Sciatic nerve (tissue), 2 donors: Measurements from ENCODE around the gene TBCC. TPM values are rescaled to one million over a fixed set of nuclear protein-coding genes. Genes with fewer than 3 reads are reported as not detected.
"Not testable (repeated sequence)": the region's sequence is repeated elsewhere in the genome, so short reads cannot be mapped to it uniquely, and the experiment has no call there.

ENCODE experiments used
- ATAC-seq: fragments of 200-7000 bp; cut with Tn5 transposase; one replicate; pipeline ENCODE4 v1.9.1; 2020; ENCODE audit warnings: mild to moderate bottlenecking, moderate library complexity
- DNase-seq: peaks from one replicate; pipeline ENCODE4 v3.0.0-alpha.2; 2020; ENCODE audit warnings: low spot score
- intact Hi-C: fragments of 100-400 bp; cut with DNase I; formaldehyde crosslinking; loops from one replicate; pipeline ENCODE4 v1.14.2; 2022
- total RNA-seq: library from RNA; stranded (reverse); fragmentation: NEBNext Ultra II Directional; extraction: Animal tissue kit (Norgen Biotek cat#: 25700); gene quantifications from one replicate; pipeline ENCODE4 v1.2.1, GENCODE V29; 2021
- donor health status: DM: no; HTN: no; CAD: no.
- donor health status: DM: no; HTN: no; CAD: no.

Gene TBCC
- total RNA-seq, 1 donor from 2014 or later: 12.7 TPM

DNA sequence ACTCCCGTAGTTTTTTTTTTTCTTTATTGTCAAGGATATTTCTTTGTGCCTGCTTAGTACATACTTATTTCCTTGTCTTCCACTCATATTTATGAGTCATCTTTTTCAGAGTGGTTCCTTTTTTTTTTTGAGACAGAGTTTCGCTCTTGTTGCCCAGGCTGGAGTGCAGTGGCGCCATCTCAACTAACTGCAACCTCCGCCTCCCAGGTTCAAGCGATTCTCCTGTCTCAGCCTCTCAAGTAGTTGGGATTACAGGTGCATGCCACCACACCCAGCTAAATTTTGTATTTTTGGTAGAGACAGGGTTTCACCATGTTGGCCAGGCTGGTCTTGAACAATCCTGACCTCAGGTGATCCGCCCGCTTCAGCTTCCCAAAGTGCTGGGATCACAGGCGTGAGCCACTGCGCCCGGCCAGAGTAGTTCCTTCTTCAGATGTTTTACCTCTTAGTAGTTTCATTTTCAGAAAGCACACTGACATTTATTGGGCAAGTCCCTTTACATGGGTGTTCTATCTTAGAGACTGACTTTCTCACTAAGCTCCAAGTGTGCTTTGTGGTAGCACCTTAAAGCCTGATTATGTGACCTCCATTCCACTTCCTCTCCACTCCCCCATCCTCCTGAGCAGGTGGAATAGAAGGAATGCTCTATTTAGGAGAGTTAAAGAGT, 29.1 kb upstream of the TBCC start:
- peak; percentile 42 for ATAC-seq
- intact Hi-C loops, DNase-seq: not testable (repeated sequence)

DNA sequence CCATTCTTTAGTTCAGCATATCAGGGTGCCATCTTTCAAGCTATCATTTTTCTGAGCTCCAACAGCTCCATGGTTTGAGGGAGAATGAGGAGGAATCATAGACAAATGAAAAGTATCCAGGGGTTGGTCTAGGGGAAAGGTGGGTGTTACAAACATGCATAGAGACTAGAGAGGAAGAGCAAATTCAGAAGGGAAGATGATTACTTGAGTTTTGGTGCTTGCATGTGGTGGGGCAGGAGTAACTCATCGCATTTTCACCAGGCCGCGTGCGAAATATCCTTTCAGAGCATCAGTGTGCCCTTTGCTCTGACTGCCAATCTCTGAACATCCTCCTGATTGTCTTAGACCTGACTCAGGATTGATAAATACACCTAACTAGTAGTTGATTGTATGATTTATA, 28.3 kb upstream of the TBCC start:
- no peak for DNase-seq
- intact Hi-C loops: no loop called here
- ATAC-seq: no peak

DNA sequence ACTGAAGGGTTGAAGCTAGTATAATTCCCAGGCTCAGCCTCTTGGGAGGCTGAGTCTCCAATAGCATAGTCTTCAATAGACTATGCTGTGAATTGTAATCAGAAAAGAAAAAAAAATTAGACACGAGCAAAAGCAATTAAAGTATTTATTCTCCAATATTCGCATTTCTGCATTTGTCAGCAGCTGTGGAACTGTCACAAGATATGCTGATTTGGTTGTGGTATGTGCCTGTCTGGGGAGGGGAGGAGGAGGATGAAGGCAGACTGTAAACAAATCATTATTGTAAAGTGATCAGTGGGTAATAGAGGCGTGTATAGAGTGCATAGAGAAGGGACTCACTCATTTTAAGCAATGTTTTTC, 25.8 kb upstream of the TBCC start:
- DNase-seq (no peak), ATAC-seq (no peak)
- intact Hi-C loops: no loop called here

DNA sequence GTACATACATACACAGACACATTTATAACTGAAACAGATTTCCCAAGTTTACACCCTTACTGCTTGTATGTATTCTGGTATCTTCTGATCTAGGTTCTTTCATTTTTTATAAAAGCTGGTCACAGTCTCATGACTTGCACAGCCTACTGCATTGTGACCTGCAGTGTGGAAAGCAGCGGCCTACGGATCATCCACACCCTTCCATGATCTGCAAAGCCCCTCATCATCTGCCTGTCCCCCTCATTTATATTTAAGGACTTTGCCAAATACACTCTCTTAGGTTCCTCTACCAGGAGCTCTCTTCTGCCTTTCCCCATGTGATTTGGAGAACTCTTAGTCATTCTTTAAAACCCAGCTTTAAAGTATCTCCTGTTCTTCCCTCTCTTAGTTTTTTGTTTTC, 23.9 kb upstream of the TBCC start:
- DNase-seq: no peak
- intact Hi-C loops: no loop called here
- no peak for ATAC-seq

DNA sequence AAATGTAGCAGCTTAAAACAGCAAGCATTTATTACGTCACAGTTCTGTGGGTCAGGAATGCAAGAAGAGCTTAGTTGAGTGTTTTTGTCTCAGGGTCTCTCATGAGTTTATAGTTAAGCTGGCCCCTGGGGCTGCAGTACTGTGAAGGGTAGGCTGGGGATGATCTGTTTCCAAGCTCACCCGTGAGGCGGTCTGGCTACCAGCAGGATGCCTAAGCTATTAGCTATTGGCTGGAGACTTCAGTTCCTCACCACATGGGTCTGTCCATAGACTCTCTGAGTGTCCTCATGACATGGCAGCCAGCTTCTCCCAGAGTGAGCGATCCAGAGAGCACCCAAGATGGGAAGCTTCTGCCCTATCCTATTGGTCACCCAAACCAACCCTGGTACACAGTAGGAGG, 23.1 kb upstream of the TBCC start:
- DNase-seq (no peak), ATAC-seq (no peak)
- intact Hi-C loops: no loop called here

DNA sequence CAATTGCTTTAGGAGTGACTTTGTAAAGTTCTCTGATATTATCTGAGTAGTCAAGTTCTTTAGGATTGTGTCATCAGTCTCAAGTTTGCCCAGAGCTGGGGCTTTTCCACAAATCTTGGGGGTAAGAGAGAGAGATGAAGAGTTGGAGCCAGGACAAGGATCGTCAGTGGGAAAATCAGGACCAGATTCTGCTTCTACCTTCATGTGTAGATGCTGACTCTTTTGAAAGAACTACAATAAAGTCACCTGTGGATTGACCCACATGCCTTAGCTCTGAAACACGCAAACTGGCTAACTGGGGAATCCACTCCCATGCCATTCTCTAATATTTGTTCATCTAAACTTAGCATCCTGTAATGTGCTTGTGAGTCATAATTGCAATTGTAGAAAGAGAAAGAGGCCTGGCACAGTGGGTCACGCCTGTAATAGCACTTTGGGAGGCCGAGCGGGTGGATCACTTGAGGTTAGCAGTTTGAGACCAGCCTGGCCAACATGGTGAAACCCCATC, 20.3 kb upstream of the TBCC start:
- intact Hi-C loops: no loop called here
- no peak for DNase-seq
- no peak for ATAC-seq

DNA sequence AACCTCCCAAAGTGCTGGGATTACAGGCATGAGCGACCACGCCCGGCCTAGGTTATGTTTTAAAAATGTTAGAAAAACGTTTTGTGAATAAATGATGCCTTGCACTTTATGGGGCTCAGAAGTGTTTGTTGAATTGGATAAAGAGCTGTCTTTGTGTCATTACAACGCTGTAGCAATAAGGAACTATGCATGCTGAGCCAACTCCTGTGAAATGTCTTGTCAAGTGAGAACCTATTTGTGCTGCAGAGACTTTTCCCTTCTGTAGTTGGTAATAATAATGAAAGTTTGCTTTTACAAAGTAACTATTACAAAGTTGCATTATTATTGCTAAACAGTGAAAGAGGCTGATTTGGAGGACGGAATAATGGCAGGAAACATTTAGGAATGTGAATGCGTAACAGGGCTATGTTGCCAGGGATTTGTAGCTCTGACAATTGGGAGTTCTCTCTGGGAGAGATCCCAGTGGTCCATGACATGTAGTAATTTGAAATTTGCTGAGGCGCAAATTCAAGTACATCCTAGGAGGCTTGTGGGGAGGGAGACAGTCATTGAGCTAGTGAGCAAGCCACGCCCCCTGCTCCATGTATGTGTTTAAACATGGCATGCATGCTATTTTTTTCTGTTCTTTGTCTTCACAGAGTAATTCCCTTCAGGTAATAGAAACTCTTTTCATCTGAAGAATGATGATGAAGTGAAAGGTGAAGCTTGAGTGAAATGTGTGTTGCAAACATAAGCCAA, 19.2 kb upstream of the TBCC start:
- DNase-seq: no peak
- no peak for ATAC-seq
- intact Hi-C loops: no loop called here

DNA sequence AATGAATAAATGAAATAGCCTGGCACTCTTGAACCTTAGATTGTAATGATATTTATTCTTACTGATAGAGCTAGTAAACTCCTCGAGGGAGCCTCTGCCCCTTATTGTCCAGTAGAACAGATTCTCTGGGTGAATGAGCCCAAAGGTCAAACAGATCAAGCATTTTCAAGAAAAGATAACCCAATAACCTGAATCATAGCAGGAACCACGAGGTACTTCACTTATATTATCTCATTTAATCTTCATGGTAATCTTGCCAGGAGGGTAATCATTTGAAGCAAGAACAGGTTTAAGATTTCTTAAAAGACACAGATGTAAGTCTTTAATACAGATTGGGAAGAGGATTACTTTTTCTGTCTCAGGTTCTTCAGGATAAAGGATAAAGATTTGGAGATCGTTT, 17.0 kb upstream of the TBCC start:
- intact Hi-C loops: no loop called here
- no peak for DNase-seq
- no peak for ATAC-seq

DNA sequence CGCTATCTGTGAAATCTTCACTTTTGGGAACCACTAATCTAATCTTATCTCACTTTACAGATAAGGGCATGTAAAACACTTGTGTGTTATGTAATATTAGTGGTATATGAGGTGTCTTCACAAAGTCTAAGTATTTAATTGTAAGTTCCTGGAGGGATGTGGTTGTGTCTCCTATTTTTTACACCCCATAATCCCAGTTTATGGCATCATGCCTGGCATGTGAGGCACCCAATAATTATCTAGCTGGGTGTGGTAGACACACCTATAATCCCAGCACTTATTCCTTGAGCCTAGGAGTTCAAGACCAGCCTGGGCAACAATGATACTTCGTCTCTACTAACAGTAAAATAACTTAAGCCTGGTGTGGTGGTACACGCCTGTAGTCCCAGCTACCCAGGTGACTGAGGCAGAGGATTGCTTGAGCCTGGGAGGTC, 16.5 kb upstream of the TBCC start:
- no peak for ATAC-seq
- no peak for DNase-seq
- intact Hi-C loops: no loop called here

DNA sequence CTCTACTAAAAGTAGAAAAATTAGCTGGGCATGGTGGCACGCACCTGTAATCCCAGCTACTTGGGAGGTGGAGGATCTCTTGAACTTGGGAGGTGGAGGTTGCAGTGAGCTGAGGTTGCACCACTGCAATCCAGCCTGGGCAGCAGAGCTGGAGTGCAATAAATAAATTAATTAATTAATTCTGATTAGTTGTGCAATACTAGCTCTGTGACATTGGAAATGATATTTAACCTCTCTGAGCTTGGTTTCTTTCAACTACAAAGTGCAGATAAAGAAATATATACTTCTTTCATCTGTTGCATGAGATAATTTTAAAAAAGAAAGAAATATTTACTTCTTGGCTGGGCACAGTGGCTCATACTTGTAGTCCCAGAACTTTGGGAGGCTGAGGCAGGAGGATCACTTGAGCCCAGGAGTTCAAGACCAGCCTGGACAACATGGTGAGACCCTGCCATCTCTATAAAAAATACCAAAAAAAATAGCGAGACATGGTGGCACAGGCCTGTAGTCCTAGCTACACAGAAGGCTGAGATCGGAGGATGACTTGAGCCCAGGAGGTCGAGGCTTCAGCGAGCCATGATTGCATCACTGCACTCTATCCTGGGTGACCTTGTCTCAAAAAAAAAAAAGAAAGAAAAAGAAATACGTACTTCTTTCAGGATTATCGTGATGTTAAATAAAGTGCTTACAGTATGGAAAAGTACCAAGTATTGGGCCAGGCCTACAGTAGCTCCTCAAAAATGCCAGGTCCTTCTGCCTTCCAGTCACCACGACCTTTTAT, 15.6 kb upstream of the TBCC start:
- intact Hi-C loops: no loop called here
- ATAC-seq: no peak

DNA sequence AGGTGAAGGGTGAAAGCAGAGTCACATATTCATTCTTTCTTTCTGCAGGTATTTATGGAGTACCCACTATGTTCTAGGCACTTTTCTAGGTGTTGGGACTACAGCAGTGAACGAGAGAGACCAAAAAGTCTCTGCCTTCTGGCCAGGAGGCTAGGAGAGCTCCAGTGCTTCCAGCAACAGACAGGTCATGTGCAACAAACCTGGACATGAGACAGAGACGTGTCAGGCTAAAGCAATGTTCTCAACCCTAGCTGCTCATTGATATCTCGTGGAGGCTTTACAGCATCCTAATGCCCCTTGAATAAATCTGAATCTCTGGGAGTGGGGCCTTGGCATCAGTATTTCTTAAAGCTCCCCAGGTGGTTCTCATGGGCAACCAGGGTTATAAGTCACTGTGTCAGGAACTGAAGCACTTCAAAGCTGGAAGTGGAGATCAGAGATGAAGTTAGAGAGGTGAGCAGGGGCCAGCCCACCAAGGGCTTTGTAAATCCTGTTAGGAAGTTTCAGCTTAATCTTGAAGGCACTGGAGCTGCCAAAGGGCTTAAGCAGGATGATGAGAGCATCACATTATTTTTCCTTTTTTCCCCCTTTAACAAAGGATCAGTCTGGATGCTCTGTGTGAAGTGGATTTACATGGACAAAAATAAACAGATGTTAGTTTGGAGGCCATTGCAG, 13.0 kb upstream of the TBCC start:
- ATAC-seq (no peak), DNase-seq (no peak)
- intact Hi-C loops: no loop called here

More for the DNA sequence above, 15.6 kb upstream of the TBCC start:
- no peak for DNase-seq

DNA sequence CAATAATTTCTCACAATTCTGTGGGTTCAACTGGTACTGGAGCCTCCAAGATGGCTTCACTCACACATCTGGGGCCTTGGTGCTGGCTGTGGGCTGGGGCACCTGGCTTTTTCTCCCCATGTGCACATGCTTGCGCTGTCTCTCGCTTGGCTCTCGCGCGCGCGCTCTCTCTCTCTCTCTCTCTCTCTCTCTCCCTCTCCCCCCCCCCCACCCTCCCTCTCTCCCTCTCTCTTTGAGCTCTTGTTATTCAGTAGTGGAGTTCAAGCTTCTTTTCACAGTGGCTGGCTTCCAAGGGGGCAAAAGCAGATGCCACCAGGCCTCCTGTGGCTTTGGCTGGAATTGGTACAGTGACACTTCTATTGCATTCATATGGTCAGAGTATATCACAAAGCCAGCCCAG, 10.8 kb upstream of the TBCC start:
- DNase-seq (no peak), ATAC-seq (no peak)
- intact Hi-C loops: no loop called here

DNA sequence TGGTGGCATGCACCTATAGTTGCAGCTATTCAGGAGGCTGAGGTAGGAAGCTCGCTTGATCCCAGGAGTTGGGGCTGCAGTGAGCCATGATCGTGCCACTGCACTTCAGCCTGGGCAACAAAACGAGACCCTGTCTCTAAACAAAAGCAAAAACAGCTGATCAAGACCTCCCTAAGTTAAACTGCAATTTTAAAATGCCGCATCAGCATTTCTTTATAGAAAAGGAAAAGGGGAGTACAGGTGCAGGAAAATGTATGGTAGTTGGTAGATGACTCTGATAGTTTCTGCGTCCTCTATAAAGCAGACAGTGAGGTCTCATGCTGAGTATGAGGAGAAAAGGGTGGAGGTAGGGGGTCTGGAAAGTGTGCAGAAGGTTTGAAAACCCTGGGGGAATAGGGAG, 8.9 kb upstream of the TBCC start:
- intact Hi-C loops: no loop called here
- DNase-seq: no peak
- no peak for ATAC-seq

DNA sequence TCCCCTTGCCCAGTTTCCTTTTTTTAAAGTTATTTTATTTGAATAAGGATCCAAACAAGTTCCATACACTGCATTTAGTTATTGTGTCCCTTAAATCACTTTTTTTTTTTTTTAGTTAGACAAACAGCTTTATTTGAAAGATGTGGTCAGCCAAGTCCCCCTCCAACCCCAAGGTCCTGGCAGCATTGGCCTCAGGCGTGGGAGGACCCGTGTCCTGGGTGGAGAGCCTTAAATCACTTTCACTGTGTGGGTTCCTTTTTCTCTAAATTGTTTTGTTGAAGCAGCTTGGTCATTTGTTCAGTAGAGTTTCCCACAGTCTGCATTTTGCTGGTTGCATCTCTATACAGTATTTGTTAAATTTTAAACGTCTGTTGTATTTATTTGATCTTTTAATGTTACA, 5.2 kb upstream of the TBCC start:
- DNase-seq: no peak
- ATAC-seq: no peak

DNA sequence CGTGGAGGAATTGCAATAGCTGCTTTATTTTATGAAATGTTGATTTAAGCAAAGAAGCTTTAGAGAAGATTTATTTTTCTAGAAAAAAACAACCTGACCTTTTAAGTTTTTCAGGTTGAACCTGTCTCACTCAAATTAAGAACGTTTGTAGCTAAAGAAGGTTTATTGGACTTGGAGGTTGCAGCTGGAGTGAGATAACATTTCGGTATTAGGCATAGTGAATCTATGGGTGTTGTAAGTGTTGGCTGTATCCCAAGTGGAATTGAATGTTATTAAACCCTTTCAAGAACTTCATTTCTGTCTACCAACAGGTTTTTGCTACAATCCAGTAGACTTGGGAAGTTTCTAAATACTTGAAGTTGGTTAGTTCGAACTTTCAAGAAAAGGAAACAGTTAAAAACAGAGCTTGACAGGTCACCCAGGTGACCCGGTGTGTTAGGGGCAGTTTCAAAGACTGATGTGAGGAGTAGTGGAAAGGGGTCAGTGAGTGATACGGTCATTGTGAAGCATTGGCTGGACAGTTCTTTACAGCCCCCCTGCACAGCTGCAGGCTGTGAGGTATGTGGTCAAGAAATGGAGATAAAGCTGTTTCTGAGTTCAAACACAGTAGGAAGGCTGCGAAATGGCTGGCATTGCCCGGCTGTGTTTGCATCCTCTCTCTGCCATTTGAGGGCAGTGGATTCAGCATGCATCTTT, 2.4 kb upstream of the TBCC start:
- ATAC-seq (no peak), DNase-seq (no peak)
- intact Hi-C loops: loop anchor here (10.0 kb wide), 1 partner anchor 126 kb away; the partner anchor contains the start of gene RPL7L1

More for the DNA sequence above, 5.2 kb upstream of the TBCC start:
- intact Hi-C loops: no loop called here

DNA sequence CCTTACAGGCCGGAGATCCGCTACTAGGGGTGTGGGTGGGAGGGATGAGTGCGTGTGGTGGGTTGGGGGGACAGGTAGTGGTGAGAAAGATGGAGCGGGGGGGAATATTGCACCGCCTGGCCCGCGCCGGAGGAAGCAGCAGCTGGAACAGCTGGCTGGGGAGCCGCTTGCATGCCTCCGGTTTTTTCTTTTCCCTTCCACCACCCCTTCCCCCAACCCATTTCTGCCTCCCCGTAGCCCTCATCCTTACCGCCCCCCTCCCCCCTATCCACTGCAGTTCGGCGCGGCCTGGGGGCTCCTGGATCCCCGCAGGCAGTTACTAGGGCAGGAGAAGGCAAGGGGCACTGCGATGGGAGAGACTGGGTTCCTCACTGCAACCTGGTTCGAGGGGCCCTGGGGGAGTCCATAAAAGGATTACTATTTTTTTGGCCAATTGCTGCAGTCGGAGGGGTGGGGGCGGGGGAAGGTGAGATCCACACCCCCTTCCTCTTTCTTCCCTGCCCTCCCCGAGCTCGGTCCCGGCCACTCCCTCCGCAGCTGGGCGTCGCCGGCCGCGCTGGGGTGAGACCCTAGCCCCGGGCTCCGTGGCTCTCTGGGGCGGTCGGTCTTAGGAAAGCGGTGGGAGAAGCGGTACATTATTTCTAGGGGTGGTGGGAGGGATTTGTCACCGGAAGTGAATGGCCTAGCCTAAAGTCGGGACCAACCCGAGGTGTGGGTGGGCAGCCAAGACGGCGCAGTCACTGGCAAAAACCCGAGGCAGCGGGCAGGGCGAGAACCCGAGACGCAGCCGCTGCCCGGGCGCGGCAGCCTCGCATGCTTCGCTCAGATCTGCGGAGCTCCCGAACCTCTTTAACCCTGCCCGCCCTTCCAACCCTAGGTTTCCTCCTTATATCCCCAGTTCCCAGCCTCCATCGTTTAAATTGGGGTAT, 824 bp upstream of the TBCC start:
- intact Hi-C loops: loop anchor here (2.0 to 10.0 kb wide), 2 partner anchors 38 to 128 kb away; partner anchors contain the start of gene RPL7L1
- DNase-seq: peak; percentile 87

DNA sequence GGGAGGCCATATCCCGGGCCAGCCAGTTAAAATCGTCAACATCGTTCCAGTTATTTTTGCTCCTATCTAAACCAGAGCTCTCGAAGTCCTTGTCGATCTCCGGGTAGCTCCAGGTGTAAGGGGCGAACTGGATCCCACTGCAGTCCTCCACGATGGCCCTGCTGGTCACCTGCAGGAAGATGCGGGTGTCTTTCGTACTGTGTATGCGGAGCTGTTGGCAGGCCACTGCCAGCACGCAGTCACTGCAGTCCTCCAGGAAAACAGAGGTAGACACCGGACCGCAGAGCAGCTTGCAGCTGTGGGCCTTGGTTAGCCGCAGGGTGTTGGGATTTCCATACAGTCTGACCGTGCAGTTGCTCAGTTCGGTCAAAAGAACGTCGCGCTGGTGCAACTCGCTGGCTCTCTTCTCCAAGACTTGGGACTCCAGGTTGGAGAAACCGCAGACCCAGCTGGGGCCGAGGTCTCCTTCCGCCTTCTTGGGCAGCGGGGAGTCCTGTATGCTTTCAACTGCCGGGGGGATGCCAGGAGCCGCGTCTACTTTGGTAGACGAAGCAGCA, 742 bp downstream of the TBCC start:
- DNase-seq (peak; percentile 65), ATAC-seq (no peak)
- intact Hi-C loops: loop anchor here (10.0 kb wide), 1 partner anchor 130 kb away; the partner anchor contains the start of gene RPL7L1

More for the DNA sequence above, 824 bp upstream of the TBCC start:
- ATAC-seq: peak; percentile 90
